GM18858 (cell line): ENCODE data around the gene RAB37.

Experiments used
- ATAC-seq: cut with Tn5 transposase; IDR thresholded peaks from one replicate; pipeline ENCODE4 v1.9.1; 2021; ENCODE audit not compliant: unreplicated experiment

RAB37 gene

GRCh38 chr17:74744714-74745547 is 7.9 kb downstream of the RAB37 start:
- ATAC-seq, result no peak

DNA sequence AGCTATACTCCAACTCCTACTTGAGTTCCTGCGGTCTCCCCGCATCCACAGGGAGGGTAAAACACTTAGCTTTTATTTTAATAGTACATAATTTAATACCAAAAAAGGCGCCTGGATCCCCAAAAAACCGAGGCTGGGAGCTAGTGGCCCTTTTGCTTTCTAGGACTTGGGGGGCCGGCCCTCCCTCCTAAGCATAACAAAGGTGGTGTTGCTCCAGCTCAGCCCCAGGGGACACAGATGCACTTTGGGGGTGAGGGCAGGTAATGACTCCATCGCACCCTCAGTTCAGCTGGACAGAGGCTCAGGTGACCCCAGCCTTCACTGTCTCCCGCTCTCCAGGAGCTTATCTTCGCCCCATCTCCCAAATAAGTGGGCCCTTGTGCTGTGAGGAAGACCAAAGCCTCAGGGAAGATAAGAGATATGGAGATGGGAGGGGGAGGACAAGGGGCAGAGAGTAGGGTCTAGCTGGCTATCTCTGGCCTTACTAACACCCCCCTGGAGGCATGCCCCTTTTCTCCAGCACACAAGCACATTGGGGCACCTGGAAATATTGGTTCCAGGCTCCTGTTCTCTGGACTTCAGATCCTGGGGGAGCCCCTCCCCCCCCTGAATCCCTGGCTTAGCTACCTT is 8.6 kb downstream of the RAB37 start:
- no peak for ATAC-seq

GRCh38 chr17:74746376-74746775 is 9.3 kb downstream of the RAB37 start:
- ATAC-seq, result no peak

GRCh38 chr17:74746922-74747321 is 9.9 kb downstream of the RAB37 start:
- ATAC-seq, result no peak

DNA sequence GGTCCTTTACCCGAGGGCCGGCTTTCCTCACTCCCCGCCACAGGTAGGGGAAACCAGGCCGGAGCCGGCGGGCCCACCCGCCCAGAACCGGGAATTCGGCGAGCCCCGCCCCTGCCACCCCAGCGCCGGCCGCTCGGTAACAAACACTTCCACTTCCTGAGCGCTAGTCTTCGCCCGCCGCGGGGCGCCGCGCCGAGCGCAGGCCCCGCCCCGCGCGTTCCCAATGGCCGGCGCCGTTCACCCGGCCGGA is 11.1 kb downstream of the RAB37 start:
- ATAC-seq, result peak; percentile 79

GRCh38 chr17:74748529-74749278 is 11.6 kb downstream of the RAB37 start, which contains the start of gene NHERF1:
Gene NHERF1 (plus strand): TSS chr17:74748628. CDS start chr17:74748847, 219 bp downstream.
- ATAC-seq, result peak; percentile 11

DNA sequence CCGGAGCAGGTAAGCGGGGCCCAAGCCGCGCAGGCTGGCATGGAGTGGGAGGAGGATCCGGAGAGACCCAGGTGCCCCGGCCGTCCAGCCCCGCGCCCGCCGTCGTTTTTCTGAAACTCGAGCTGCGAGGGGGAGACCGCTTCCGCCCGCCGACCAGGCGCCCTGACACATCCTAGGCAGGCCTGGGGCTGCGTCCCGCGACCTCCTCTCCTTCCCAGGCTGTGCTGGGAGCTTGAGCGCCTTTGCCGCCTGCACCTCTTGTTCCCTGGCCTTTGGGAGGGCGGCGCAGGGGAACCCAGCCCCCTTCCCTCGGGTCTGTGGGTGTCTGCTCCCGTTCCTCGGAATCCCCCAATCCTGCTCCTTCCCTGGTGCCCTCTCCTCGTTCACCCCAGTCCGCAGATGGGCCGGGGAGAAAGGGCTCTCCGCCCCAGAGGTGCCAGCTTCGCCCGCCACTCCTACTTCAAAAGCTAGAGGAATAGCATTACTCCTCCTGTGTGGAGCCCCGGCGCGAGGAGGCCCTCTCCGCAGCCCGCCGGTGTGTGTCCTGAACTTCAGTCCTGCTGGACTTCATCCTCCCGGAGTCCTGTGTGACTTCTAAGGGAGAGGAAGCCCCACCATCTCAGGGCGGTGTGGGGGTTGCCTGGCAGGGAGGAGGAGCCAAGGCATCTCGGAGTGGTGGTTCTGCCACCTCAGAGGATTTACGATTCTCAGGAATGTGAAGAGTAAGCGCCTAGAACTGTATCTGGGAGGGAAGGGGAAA is 12.4 kb downstream of the RAB37 start:
- no peak for ATAC-seq

- ATAC-seq, result no peak
Measured at GRCh38 chr17:74750039-74750326, 12.9 kb downstream of the RAB37 start.

GRCh38 chr17:74750327-74751069 is 13.4 kb downstream of the RAB37 start:
- ATAC-seq, result no peak

DNA sequence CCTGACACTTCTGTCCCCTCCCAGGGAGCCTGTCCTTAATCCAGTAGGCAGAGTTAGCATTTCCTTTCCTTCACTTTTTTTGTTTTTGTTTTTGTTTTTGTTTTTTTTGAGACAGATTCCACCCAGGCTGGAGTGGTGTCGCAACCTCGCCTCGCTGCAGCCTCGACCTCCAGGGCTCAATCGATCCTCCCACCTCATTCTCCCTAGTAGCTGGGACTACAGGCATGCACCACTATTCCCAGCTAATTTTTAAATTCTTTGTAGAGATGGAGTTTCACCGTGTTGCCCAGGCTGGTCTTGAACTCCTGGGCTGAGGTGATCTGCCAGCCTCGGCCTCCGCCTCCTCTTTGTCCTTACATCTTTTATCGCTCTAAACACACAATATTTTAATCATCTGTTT is 15.4 kb downstream of the RAB37 start:
- no peak for ATAC-seq

- ATAC-seq, result no peak
Measured at GRCh38 chr17:74752822-74753401, 15.9 kb downstream of the RAB37 start.

DNA sequence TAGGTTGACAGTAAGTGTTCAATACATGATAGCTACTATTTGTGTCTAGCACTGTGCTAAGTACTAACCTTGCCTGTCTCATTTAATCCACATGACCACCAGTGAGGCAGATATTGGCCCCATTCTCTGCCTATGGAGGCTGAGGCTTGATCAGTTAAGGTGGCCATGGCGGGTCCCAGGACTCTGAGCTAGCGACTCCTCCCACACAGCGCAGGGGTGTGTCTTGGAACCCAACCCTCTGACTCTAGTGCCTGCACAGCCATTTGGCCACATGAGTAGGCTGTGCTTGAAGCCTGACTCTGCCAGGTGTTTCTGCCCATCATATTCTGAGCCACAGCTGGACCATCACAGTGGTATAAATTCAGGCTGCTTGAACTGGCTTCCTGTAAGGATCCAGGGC is 17.8 kb downstream of the RAB37 start:
- no peak for ATAC-seq

- no peak for ATAC-seq
Measured at GRCh38 chr17:74755533-74755932, 18.5 kb downstream of the RAB37 start.

GRCh38 chr17:74756891-74757290 is 19.8 kb downstream of the RAB37 start:
- ATAC-seq, result no peak

GRCh38 chr17:74757502-74757901 is 20.4 kb downstream of the RAB37 start:
- no peak for ATAC-seq

- no peak for ATAC-seq
Measured at GRCh38 chr17:74757931-74758847, 21.1 kb downstream of the RAB37 start.

DNA sequence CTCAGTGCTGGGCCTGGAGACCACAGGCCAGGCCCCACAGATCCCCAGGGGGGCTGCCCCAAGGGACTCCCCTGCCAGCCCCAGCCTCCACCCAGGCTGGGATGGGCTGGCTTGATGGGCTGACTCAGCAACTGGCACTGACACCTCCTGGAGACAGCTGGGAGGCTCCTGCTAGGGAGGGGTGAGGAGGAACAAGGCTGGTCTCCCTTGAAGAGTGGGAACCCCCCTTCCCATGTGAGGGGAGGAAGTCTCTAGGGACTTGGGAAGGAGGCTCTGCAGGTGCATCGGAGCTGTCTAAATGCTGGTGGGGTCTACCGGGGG is 21.8 kb downstream of the RAB37 start:
- no peak for ATAC-seq

GRCh38 chr17:74759243-74759801 is 22.3 kb downstream of the RAB37 start:
- peak; percentile 53 for ATAC-seq

DNA sequence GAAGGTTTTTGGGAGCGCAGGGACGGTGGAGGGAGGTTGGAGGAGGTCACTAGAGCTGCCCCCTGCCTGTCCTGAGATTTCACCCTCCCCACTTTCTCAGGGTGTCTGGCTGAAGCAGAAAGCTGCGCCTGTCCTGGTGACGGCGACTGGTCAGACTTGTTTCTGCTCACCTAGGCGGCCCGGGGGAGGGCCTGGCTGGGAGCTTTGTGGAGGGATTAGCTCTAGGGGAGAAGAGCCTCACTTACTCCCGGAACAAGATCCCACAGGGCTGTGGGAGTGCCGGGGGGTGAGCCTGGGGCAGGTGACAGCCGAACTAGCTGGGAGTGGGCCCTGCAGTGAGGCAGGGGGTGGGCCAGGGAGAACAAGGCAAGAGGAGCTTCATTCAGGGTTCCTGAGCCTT is 22.9 kb downstream of the RAB37 start:
- no peak for ATAC-seq
